Heart left ventricle (tissue), 13 donors: ENCODE data around the gene UBE2QL1.

Experiments used
- CTCF ChIP-seq, 12 donors: fragments of 200-600 bp; sonication (generic) in 4 of 12; IDR thresholded peaks; one replicate each; pipeline versions ENCODE4 v1.5.0 to v1.8.0; 2018 to 2022; ENCODE audit warnings: antibody characterized with exemption in 12 of 12, mild to moderate bottlenecking in 5 of 12
- POLR2A ChIP-seq, 2 donors: fragments of 450-650 bp; IDR thresholded peaks; one replicate each; pipeline ENCODE4 v1.6.1; 2017; ENCODE audit warnings: antibody characterized with exemption in 2 of 2, mild to moderate bottlenecking in 2 of 2, moderate library complexity in 2 of 2
- donor health status: ischemic (EF 13 %, LVEDD 7.1; RV severe dilation, severe dysfunction).
- donor health status: DM: no; HTN: yes; CAD: no.
- donor health status: DM: no; HTN: no; CAD: no.
- donor health status: ischemic (EF 25% LVEDD 6.9; RV normal size, moderate dysfunction).
- donor health status: ischemic (EF 25% LVEDD 5.7; RV mildly dilated, moderate dysfunction).
- donor health status: ischemic (EF 35%, LVEDD 5.7; RV mildly dilated, moderate dysfunction).
- donor health status: nonischemic (EF 11% LVEDD 7.7; RV severe dilation, severe dysfunction).
- donor health status: DM: yes; HTN: yes; CAD: no.
- donor health status: PGD.
- donor health status: ischemic (EF 29% LVEDD 5.4; RV normal size, mild dysfunction).
- donor health status: nonischemic (EF 23%, LVEDD 6.1; RV moderate dilation, normal function).

GRCh38 chr5:6408260-6408596, 40.4 kb upstream of the UBE2QL1 start:
- no peak for TF ChIP-seq CTCF (IDR thresholded peaks at IDR 0.05)
- TF ChIP-seq POLR2A (IDR thresholded peaks at IDR 0.05), result no peak
